Measurements from ENCODE around the gene PI16.

The PI16 gene

GRCh38 chr6:37005827-37006567 lies 51.5 kb downstream of the PI16 start:
- DNase-seq: no peak

DNA sequence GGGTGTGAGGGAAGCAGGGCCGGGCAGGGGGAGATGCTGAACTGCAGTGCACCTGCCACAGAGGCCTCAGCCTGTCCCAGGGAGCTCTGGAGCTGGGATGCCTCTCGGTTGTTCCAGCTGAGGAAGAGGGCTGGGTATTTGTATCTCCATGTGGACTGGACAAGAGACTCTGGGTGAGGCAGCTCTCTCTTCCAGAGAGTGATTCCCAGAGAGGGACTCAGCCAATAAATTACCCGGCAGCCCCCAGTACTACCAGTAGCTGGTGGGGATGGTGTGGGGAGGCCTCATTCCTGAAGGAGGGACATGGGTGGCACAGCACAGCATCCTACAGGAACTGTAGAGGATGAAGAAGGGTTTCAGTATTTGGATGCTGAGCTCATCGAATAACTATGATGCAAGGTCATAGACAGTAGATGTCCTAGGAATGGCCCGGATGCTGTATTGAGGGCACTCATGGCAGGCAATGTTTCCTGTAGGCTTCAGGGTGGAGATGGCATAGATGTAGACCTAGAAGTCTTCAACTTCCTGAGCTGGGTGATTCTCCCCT lies 52.3 kb downstream of the PI16 start:
- no peak for DNase-seq

GRCh38 chr6:37007340-37008043 lies 53.0 kb downstream of the PI16 start:
- DNase-seq: no peak

GRCh38 chr6:37008484-37009465 lies 54.2 kb downstream of the PI16 start:
- no peak for DNase-seq

- no peak for DNase-seq
Measured at GRCh38 chr6:37010402-37010892, 55.9 kb downstream of the PI16 start.

- DNase-seq: no peak
Measured at GRCh38 chr6:37011656-37012378, 57.3 kb downstream of the PI16 start.

DNA sequence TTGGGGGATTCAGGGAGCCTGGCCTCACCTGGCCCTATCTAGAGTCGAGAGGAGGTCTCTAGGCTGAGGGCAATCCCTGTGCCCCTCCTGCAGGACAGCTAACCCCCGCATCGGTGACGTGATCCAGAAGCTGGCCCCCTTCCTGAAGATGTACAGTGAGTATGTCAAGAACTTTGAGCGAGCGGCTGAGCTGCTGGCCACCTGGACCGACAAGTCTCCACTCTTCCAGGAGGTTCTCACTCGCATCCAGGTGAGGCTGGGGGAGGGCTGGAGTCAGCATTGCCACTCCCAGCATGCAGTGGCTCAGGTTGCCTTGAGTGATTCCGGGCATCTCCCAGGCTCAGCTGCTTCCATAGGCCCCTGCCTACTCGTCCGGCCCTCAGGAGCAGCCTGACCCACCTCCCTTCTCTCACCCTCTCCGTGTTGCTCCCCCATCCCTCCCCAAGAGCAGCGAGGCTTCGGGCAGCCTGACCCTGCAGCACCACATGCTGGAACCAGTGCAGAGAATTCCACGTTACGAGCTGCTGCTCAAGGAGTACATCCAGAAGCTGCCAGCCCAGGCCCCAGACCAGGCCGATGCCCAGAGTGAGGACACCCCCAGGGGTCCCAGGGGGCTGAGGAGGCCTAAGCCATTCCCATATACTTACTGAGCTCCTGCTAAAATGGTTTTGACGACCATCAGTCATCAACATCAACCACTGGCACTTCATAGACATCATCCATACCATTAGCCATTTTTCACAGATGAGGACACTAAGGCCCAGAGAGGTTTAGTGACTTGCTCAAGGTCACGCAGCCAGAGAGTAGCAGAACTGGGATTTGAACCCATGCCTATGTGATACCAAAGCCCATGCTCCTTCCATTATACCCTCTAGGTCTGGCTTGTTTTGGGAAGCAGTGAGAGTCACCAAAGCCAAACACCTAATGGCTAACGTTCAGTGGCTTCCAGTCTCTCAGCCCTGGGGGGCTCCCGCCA lies 59.3 kb downstream of the PI16 start:
- no peak for DNase-seq
